GM18520 (cell line): Measurements from ENCODE around the gene KCNH1.

Source experiments
- ATAC-seq: cut with Tn5 transposase; IDR thresholded peaks from one replicate; pipeline ENCODE4 v1.9.1; 2021; ENCODE audit not compliant: unreplicated experiment

Gene KCNH1

DNA sequence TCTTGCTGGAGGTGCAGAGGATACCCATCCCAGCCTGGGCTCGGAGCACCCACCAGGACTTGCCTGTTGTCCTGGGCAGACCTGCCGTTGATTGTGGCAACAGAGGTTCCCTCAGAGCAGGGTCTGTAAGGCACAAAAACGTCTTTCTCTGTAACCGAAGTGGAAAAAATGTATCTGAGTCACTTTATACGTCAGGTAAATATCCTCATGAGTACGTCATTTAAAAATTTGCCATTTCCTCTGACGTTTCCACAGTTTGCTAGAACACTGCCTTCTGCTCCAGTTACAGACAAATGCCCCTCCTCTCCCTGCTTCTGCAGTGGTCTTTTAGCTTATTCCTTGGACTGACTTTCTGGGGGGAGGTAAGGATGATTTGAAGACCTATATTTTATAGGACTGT lies 478.4 kb downstream of the KCNH1 start:
- ATAC-seq = no peak

DNA sequence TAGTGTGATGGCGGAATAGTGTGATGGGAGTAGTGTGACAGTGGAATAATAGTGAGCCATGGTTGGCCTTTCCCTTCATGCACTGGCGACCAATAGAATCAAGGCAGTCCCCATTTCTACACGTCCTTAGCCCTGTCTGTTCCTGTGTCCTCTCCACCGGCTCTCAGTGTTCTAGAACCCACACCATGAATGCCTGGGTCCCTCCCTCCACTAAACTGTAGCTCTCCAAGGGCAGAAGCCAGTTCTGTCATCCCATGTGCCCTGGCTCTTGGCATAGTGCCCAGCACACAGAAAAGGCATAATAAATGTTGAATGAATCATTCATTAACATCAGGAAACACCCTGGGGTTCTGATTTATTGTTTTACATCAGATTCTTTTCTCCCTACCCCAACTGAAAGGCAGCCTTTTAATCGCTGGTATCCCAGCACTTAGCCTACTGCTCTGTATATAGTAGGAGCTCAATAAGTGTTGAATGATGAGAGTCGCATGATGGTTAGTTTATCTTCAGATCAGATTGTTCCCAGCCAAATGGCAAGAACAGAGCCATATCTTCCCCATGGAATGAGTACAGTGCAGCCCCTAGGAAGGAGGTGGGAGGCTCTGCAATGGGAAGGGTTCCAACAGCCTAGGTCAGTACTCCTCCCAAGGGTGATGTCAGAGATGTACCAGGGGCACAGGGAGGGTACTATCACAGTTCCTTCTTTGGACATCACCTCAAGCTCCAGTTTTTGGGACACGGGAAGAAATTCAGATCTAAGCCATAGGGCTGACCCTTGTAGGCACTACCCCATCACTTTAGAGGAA lies 479.6 kb downstream of the KCNH1 start:
- ATAC-seq = no peak

DNA sequence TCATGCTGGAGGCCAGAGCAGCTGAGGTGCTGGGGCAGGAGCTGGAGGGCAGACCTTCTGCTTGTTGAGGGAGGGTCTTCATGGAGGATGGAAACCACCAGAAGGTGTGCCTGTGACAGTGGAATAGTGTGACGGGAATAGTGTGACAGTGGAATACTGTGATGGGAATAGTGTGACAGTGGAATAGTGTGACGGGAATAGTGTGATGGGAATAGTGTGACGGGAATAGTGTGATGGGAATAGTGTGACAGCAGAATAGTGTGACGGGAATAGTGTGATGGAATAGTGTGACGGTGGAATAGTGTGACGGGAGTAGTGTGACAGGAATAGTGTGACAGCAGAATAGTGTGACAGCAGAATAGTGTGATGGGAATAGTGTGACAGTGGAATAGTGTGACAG lies 480.2 kb downstream of the KCNH1 start:
- ATAC-seq = no peak

DNA sequence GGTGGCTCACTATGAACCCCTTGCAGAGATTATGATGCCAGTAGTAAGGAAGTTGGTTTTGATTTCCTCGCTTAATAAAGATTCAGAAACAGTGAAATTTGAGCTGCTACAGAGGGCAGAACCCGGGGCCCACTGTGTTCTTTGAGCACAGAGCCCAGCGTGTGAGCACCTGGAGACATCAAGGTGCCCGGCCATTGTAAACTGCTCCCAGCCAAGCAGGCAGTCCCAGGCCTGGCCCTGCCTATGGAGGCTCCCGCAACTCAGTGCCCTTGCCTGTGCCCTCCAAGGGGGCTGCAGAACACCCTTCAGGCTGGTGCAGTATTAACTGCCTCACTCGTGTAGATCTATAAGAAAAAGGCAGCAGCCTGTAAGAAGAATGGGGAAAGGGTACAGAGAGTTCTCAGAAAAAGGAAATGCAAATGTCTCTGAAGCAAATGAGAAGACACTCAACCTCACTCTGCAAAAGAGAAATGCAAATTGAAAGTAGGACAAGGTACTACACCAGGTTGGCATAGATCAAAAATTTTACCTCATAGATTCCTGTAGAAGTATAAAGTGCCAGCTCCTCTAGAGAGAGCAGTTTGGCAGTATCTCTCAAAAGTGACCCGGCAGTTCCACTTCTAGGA lies 481.5 kb downstream of the KCNH1 start:
- ATAC-seq = no peak

DNA sequence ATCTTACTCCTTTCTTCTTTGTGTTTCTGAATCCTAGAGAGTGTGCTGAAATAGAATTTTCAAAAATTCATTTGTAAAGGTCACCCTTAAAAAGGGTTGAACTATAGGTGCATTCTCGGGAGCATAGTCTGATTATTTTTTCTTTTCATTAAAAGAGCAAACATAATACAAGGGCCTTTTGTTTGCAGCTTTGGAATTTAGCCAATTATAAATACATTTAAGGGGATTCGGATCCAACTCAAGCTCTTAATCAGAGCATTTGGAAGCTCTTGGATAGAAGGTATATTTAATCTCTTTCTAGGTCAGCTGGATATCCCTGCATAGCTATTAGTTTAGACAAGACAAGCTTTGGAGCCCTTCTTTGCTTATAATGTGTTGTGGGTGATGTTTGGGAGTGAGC lies 483.5 kb downstream of the KCNH1 start:
- no peak for ATAC-seq

DNA sequence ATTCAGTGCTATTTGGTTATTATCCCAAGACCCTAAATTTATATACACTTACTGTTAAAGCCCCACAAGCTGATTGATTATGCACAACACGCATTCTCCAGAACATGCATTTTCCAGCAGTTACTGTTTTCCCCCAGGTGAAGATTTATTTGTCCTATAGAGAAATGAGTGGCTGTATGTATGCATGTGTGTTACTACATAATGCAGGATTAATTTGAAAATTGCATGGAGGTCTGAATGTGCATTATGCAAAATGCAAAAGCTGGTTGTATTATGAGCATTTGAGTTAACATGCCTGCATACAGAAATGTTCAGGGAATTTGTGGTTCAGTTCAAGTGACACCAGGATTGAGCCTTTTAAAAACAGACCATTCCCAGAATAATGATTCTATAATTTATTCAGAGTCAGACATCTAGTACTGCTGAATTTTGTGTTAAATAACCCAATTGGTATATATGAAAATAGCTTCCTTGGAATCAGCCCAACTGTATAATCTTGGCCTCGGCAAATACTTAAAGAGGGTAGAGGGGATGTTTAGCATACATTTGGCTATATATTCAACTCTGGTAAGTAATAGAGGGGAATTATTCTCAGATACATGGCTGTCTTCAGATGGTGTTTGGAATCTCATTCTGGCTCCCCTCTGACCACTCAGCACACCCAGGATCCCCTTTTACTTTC lies 485.2 kb downstream of the KCNH1 start:
- no peak for ATAC-seq

DNA sequence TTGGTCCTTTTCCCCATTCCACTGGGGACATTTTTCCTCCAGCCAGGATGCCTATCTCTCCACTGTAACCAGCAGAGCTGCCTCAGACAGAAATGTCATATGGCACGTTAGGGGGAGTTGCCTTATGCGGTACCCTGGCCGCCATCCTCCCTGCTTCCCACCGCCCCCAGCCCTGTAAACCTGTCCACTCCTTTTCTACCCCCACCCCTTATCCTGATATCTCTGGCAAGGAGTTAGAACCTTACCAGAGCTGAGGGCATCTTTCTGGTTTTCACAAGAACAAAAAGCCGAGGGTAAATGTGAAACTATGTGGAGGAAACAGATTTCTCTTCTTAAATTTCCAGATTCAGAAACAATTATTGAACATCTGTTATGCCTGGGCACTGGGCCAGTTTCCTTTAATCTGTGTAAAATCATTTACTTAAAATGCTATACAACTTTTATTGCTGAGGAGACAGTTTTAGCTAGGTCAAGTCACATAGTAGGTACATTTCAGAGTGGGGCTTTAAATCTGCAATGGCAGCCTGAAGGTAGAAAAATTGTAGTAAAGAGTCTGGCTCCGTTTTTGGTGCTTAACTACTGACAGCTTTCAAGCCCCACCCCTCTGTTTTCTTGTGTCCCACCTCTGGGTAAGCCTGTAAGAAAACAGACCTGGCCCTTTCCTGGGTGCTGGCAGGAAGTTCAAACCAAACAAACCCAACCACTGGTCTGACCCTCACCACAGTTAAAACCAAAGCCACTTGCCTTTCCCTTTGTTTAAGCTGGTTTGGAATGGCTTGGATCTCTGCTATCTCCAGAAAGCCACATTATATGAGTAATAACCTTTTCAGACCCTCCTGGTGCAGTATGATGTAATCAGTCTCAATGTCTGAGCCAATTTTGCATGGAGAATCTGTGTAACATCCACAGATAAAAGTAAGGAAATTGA lies 486.3 kb downstream of the KCNH1 start:
- ATAC-seq = no peak

DNA sequence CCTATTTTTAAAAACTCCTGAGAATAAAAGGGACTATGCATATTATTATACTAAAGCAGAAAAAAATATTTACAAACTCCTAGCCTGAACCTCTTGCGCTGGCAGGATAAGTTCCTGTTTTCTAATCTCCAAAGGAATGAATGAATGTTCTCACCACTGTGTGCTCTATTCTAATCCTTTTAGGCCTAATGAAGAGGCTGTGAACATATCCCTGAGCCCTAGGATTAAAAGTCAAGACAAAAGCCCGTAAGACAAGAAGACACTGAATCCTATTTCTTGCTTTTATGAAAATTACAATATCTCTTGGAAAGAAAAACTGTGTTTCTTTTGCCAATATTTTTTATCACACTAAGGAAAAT lies 487.7 kb downstream of the KCNH1 start:
- ATAC-seq = no peak

DNA sequence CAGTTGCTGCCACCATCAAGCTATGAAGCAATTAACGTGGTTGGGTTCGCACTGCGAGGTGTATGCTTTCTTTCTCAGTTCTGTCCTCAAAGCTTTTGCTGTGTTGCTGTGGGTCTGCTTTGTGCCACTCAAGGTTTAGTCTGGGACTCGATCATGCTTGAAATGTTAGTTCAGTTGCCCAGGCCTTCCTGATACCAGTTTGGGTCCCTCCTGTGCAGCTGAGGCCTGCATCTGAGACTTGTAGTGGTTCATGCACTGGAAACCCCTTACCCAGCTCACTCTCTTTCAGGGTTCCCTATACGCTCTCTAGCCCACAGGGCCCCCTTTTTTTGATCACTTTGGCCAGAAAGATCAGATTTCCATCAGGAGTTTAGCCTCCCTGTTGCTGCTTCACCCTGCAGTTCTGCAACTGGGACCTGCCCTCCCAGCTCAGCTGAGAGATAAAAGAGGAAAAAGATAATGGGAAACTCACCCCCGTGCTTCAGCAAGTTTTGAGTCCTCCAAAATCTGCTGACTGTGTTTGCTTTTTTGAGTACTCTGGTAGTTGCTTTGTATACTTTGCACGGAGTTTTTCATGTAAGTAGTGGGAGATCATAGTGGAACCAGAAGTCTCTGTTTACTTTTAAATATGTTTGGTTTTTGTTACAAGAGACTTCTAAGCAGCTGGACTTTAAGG lies 488.2 kb downstream of the KCNH1 start:
- ATAC-seq = no peak

DNA sequence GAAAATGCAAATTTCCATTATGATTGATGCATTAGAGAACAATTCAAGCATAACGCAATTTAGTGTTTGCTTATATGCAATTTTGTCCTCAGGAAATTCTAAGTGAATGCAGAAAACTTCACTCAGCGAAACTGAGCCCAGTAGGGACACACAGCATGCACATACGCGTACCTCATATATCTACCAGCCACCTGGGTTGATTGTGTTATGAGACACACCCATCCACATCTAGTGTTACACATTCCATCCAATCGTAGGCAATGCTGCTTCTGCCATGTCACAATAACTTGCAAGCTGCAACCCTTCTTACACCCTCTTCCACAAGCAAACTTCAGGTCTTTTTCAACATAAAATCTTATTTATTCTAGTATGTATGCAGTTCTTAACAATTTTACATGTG lies 492.4 kb downstream of the KCNH1 start:
- ATAC-seq = no peak

DNA sequence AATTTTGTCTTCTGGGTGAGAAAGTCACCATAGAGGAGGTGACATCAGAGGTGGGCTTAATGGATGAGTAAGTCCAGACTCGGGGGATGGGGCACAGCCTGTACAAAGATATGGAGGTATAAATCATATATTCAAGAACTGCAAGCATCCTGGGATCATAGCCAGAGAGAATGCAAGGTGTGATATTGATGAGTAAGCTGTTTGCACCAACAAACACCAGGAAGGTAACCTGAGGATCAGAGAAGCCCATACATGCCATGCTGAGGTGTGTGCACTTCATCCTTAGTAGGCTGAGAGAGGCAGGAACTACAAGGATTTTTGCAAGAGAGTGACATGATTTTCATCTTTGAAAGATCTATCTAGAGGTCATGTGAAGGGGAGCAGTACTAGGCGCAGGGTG lies 498.8 kb downstream of the KCNH1 start:
- ATAC-seq = no peak

DNA sequence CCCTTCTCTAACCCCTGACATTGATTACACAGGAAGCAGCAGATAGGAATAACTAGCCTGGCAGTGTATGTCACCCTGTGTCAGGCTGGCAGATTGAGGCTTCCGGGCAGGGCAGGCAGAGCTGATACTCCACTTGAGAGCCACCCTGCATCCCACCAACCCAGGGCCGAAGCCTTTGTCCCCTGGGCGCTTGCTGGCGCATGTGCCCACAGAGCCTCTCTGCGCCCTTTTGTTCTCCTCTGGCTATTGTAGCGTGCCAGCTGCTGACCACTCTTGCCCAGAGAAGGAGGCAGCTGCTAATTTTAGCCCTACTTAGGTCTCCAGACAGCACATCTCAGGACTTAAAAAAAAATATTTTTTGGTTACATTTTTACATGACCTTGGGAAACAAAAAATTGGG lies 500.3 kb downstream of the KCNH1 start:
- no peak for ATAC-seq

DNA sequence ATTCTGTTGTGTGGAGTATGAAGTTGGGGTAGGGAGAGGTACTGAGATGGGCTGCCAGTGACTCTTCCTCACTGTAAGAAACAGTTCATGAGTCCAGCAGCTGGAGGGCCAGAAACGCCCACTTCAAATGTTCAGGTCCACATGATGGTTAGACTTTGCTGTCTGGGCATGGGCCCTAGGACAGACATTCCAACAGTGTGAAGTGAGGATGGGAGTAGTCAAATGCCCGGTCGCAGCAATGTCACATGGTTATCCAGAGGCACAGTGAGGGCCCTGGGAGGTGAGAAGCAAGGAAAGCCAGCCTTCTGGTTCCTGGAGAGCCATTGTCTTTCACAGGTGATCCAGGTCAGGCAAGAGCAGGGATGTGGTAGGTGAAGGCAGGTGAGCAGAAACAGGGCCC lies 500.8 kb downstream of the KCNH1 start:
- no peak for ATAC-seq

DNA sequence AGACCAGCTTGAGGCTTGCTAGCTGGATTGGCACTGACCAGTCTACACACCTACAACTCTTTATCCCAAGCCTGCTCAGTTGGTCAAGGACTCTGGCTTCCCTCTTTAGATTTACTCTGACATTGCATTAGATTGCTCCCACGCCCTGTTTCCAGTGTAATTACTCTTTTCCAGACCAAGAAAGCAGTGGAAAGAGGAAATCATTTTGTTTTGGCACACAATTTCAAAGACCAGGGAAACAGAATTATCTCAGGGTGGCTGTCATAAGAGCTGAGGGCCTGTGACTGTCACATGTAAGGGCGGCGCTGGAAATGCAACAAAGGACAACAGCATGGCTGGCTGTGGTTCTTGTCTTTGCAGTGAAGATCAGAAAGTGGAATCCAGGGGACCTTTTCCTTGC lies 502.5 kb downstream of the KCNH1 start:
- no peak for ATAC-seq

DNA sequence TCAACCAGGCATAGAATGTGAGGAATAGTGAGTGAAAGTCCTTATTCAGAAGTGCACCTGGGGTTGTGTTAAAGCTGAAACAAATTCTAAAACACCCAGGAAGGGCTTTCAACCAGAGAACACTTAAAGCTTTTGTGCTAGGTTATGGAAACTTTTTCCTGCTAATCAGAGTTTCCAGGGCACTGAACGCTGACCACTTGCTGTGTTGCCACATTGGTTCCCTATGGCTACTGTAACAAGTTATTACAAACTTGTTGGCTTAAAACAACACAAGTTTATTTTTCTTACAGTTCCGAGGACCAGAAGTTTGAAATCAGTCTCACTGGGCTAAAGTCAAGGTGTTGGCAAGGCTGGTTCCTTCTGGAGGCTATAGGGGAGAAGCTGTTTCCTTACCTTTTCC lies 504.7 kb downstream of the KCNH1 start:
- no peak for ATAC-seq

DNA sequence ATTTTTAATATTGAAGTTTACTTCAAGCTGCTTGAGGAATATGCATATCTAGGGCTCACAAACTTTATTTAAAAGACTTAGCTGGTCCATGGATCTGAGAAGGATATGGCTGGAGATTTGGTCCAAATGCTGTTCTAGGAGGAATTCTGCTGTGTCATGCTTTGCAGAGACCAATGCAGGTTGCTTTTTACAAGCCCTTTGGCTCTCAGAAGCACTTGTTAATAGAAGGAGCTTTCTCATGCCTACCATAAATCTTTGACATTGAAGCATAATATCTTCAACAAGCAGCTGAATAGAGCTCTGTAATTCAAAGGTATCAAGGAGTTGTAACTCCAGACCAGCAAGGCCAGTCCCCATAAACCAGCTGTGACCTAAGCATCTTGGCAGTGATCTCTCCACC lies 506.2 kb downstream of the KCNH1 start:
- ATAC-seq = no peak
